HUES6 (cell line): Measurements from ENCODE around the gene JPT2.
"Not testable (repeated sequence)": the region's sequence is repeated elsewhere in the genome, so short reads cannot be mapped to it uniquely, and the experiment has no call there.

Source experiments
- H3K27ac ChIP-seq: 2 replicates; pipeline ENCODE4 v1.7.0; 2013; ENCODE audit warnings: low read depth, mild to moderate bottlenecking, low read length, inconsistent platforms
- H3K27me3 ChIP-seq: 2 replicates; pipeline ENCODE4 v1.6.1; 2013; ENCODE audit warnings: low read length; ENCODE audit not compliant: control insufficient read depth, insufficient read depth
- H3K36me3 ChIP-seq: 2 replicates; pipeline ENCODE4 v1.6.1; 2013; ENCODE audit warnings: low read length; ENCODE audit not compliant: control insufficient read depth, insufficient read depth
- H3K4me1 ChIP-seq: 2 replicates; pipeline ENCODE4 v1.6.1; 2013; ENCODE audit warnings: low read length; ENCODE audit not compliant: control insufficient read depth, insufficient read depth
- H3K4me3 ChIP-seq: 2 replicates; pipeline ENCODE4 v1.5.1; 2013; ENCODE audit warnings: low read depth, low read length
- H3K9ac ChIP-seq: one replicate; pipeline ENCODE4 v1.6.1; 2013; ENCODE audit warnings: mild to moderate bottlenecking, low read length
- H3K9me3 ChIP-seq: 2 replicates; pipeline ENCODE4 v1.6.1; 2013; ENCODE audit warnings: low read depth, low read length; ENCODE audit not compliant: control insufficient read depth, insufficient read depth

The JPT2 gene

GRCh38 chr16:1726661-1727502 lies 48.8 kb downstream of the JPT2 start:
- no peak overlapping the region for H3K9ac ChIP-seq
- H3K4me1 ChIP-seq: no peaks in the 10 kb centered on the region
- peaks cover 26% of the 10 kb centered on the region for H3K36me3 ChIP-seq

GRCh38 chr16:1727651-1728624 lies 49.9 kb downstream of the JPT2 start:
- H3K36me3 ChIP-seq: peaks cover 32% of the 10 kb centered on the region

More at GRCh38 chr16:1726661-1727502, 48.8 kb downstream of the JPT2 start:
- H3K4me3 ChIP-seq: no peak overlapping the region
- no peak overlapping the region for H3K27ac ChIP-seq
- H3K27me3 ChIP-seq: no peaks in the 10 kb centered on the region
- no peaks in the 10 kb centered on the region for H3K9me3 ChIP-seq

GRCh38 chr16:1729026-1729425 lies 50.9 kb downstream of the JPT2 start:
- no peaks in the 10 kb centered on the region for H3K27me3 ChIP-seq

More at GRCh38 chr16:1727651-1728624, 49.9 kb downstream of the JPT2 start:
- Histone ChIP-seq H3K4me3 (no peak overlapping the region), H3K4me1 (no peaks in the 10 kb centered on the region), H3K27me3 (no peaks in the 10 kb centered on the region), H3K9ac (no peak overlapping the region), H3K9me3 (no peaks in the 10 kb centered on the region), H3K27ac (no peak overlapping the region)

GRCh38 chr16:1729445-1729844 lies 51.4 kb downstream of the JPT2 start:
- H3K9me3 ChIP-seq: no peaks in the 10 kb centered on the region
- no peak overlapping the region for H3K9ac ChIP-seq
- H3K27ac ChIP-seq: no peak overlapping the region
- H3K36me3 ChIP-seq: peaks cover 46% of the 10 kb centered on the region
- H3K27me3 ChIP-seq: no peaks in the 10 kb centered on the region
- no peaks in the 10 kb centered on the region for H3K4me1 ChIP-seq
- H3K4me3 ChIP-seq: no peak overlapping the region

More at GRCh38 chr16:1729026-1729425, 50.9 kb downstream of the JPT2 start:
- H3K27ac ChIP-seq: no peak overlapping the region
- H3K9me3 ChIP-seq: no peaks in the 10 kb centered on the region
- peaks cover 42% of the 10 kb centered on the region for H3K36me3 ChIP-seq
- no peaks in the 10 kb centered on the region for H3K4me1 ChIP-seq
- H3K4me3 ChIP-seq: no peak overlapping the region
- no peak overlapping the region for H3K9ac ChIP-seq

GRCh38 chr16:1731073-1731472 lies 53.0 kb downstream of the JPT2 start:
- Histone ChIP-seq H3K9ac (no peak overlapping the region), H3K36me3 (peaks cover 54% of the 10 kb centered on the region)

GRCh38 chr16:1731603-1732002 lies 53.5 kb downstream of the JPT2 start:
- no peaks in the 10 kb centered on the region for H3K27me3 ChIP-seq
- no peak overlapping the region for H3K27ac ChIP-seq
- no peak overlapping the region for H3K4me3 ChIP-seq
- H3K36me3 ChIP-seq: peaks cover 52% of the 10 kb centered on the region
- no peak overlapping the region for H3K9ac ChIP-seq
- H3K4me1 ChIP-seq: no peaks in the 10 kb centered on the region
- H3K9me3 ChIP-seq: peaks cover 20% of the 10 kb centered on the region

More at GRCh38 chr16:1731073-1731472, 53.0 kb downstream of the JPT2 start:
- no peaks in the 10 kb centered on the region for H3K27me3 ChIP-seq
- H3K4me3 ChIP-seq: no peak overlapping the region
- no peaks in the 10 kb centered on the region for H3K4me1 ChIP-seq
- H3K9me3 ChIP-seq: peaks cover 15% of the 10 kb centered on the region
- no peak overlapping the region for H3K27ac ChIP-seq

GRCh38 chr16:1732071-1732470 lies 54.0 kb downstream of the JPT2 start:
- Histone ChIP-seq H3K27me3 (no peaks in the 10 kb centered on the region), H3K36me3 (peaks cover 48% of the 10 kb centered on the region), H3K4me1 (no peaks in the 10 kb centered on the region), H3K9me3 (peaks cover 24% of the 10 kb centered on the region), H3K4me3 (no peak overlapping the region), H3K27ac (no peak overlapping the region), H3K9ac (no peak overlapping the region)

GRCh38 chr16:1732551-1732987 lies 54.5 kb downstream of the JPT2 start:
- not testable (repeated sequence) for H3K4me1 ChIP-seq, H3K27ac ChIP-seq, H3K4me3 ChIP-seq, H3K27me3 ChIP-seq, H3K9ac ChIP-seq
- peaks cover 45% of the 10 kb centered on the region for H3K36me3 ChIP-seq
- peaks cover 29% of the 10 kb centered on the region for H3K9me3 ChIP-seq

- Histone ChIP-seq H3K27ac (no peak overlapping the region), H3K9ac (no peak overlapping the region), H3K27me3 (no peaks in the 10 kb centered on the region), H3K4me1 (no peaks in the 10 kb centered on the region), H3K9me3 (peaks cover 45% of the 10 kb centered on the region), H3K36me3 (peaks cover 39% of the 10 kb centered on the region), H3K4me3 (no peak overlapping the region)
These were observed 56.0 kb downstream of the JPT2 start for GRCh38 chr16:1734123-1734522.

- Histone ChIP-seq H3K4me3 (no peak overlapping the region), H3K4me1 (no peaks in the 10 kb centered on the region), H3K9me3 (peaks cover 52% of the 10 kb centered on the region), H3K27ac (no peak overlapping the region), H3K27me3 (no peaks in the 10 kb centered on the region), H3K9ac (no peak overlapping the region), H3K36me3 (peaks cover 33% of the 10 kb centered on the region)
These were observed 56.7 kb downstream of the JPT2 start for GRCh38 chr16:1734816-1735215.
